GM19463 (cell line): Measurements from ENCODE around the gene KIAA1671.

Experiments
- ATAC-seq: cut with Tn5 transposase; IDR thresholded peaks from one replicate; pipeline ENCODE4 v1.9.1; 2021; ENCODE audit warnings: mild to moderate bottlenecking, moderate library complexity; ENCODE audit not compliant: unreplicated experiment

The KIAA1671 gene

GRCh38 chr22:25007444-25008106 is 55.1 kb downstream of the KIAA1671 start:
- no peak for ATAC-seq

GRCh38 chr22:25008666-25009065 is 56.1 kb downstream of the KIAA1671 start:
- ATAC-seq = no peak

- ATAC-seq = no peak
These were observed 60.2 kb downstream of the KIAA1671 start for GRCh38 chr22:25012741-25013143.

- ATAC-seq = no peak
These were observed 61.1 kb downstream of the KIAA1671 start for GRCh38 chr22:25013607-25014006.

GRCh38 chr22:25014896-25015755 is 62.6 kb downstream of the KIAA1671 start:
- ATAC-seq = no peak

GRCh38 chr22:25016311-25016710 is 63.8 kb downstream of the KIAA1671 start:
- ATAC-seq = no peak

- no peak for ATAC-seq
These were observed 65.5 kb downstream of the KIAA1671 start for GRCh38 chr22:25018009-25018408.

GRCh38 chr22:25019427-25020184 is 67.1 kb downstream of the KIAA1671 start:
- no peak for ATAC-seq

GRCh38 chr22:25021409-25021808 is 68.9 kb downstream of the KIAA1671 start:
- ATAC-seq = no peak

GRCh38 chr22:25021976-25022711 is 69.6 kb downstream of the KIAA1671 start:
- ATAC-seq = no peak

- no peak for ATAC-seq
These were observed 71.4 kb downstream of the KIAA1671 start for GRCh38 chr22:25023879-25024278.

GRCh38 chr22:25024895-25025294 is 72.4 kb downstream of the KIAA1671 start:
- ATAC-seq = no peak

- no peak for ATAC-seq
These were observed 73.2 kb downstream of the KIAA1671 start for GRCh38 chr22:25025491-25026400.

- ATAC-seq = no peak
These were observed 74.8 kb downstream of the KIAA1671 start for GRCh38 chr22:25027043-25027906.

GRCh38 chr22:25027959-25028840 is 75.7 kb downstream of the KIAA1671 start:
- no peak for ATAC-seq

GRCh38 chr22:25028841-25029141 is 76.3 kb downstream of the KIAA1671 start:
- no peak for ATAC-seq

GRCh38 chr22:25029181-25029580 is 76.7 kb downstream of the KIAA1671 start:
- no peak for ATAC-seq

- ATAC-seq = no peak
These were observed 78.1 kb downstream of the KIAA1671 start for GRCh38 chr22:25030636-25031035.
